Measurements from ENCODE around the gene GRIK1.

- TF ChIP-seq, protein P1, sequence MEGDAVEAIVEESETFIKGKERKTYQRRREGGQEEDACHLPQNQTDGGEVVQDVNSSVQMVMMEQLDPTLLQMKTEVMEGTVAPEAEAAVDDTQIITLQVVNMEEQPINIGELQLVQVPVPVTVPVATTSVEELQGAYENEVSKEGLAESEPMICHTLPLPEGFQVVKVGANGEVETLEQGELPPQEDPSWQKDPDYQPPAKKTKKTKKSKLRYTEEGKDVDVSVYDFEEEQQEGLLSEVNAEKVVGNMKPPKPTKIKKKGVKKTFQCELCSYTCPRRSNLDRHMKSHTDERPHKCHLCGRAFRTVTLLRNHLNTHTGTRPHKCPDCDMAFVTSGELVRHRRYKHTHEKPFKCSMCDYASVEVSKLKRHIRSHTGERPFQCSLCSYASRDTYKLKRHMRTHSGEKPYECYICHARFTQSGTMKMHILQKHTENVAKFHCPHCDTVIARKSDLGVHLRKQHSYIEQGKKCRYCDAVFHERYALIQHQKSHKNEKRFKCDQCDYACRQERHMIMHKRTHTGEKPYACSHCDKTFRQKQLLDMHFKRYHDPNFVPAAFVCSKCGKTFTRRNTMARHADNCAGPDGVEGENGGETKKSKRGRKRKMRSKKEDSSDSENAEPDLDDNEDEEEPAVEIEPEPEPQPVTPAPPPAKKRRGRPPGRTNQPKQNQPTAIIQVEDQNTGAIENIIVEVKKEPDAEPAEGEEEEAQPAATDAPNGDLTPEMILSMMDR (conservative IDR thresholded peaks at IDR 0.05), result no peak
- no peak for TF ChIP-seq ZFX (IDR thresholded peaks at IDR 0.05)
Measured at GRCh38 chr21:29555601-29556000, 384.2 kb downstream of the GRIK1 start.

Measured in C4-2B (cell line).